H1 (cell line): ENCODE data around the gene TBRG4. TPM values are rescaled to one million over a fixed set of nuclear protein-coding genes. Genes with fewer than 3 reads are reported as not detected.

Experiments
- CTCF ChIA-PET: fragments of 300-600 bp; sonication (Branson Sonifier 250); formaldehyde crosslinking; loops from one replicate; lab custom pipeline; 2021; ENCODE audit not compliant: partially characterized antibody; lab: Charles Lee
- POLR2A ChIA-PET: fragments of 300-600 bp; sonication (Branson Sonifier 250); formaldehyde crosslinking; loops from one replicate; lab custom pipeline; 2021; ENCODE audit warnings: inconsistent platforms; ENCODE audit not compliant: partially characterized antibody; lab: Charles Lee
- DNase-seq, 2 experiments: peaks; one replicate each; pipeline versions ENCODE4 v3.0.0 to v3.0.0-alpha.2; 2010 to 2022; ENCODE audit warnings: low spot score in 2 of 2, low read depth in 1 of 2, mixed read lengths in 1 of 2
- FAIRE-seq: peaks from 2 replicates; lab custom pipeline; 2011; peaks lifted over from hg19 to GRCh38; lab: Jason Lieb, UNC
- H2AFZ ChIP-seq: 2 replicates; pipeline ENCODE4 v1.8.1; 2012; ENCODE audit warnings: low read length, inconsistent platforms
- H2AK5ac ChIP-seq: 2 replicates; pipeline ENCODE4 v1.6.1; 2013; ENCODE audit warnings: low read depth, low read length
- H2BK120ac ChIP-seq: replicated peaks from 2 replicates; pipeline ENCODE3; 2013; ENCODE audit warnings: low read depth, low read length, inconsistent platforms
- H2BK12ac ChIP-seq: 2 replicates; pipeline ENCODE4 v1.6.1; 2013; ENCODE audit warnings: low read depth, low read length
- H2BK15ac ChIP-seq: 2 replicates; pipeline ENCODE4 v1.6.1; 2013; ENCODE audit warnings: low read length
- H2BK20ac ChIP-seq: 2 replicates; pipeline ENCODE4 v1.6.1; 2013; ENCODE audit warnings: low read length
- H2BK5ac ChIP-seq: 2 replicates; pipeline ENCODE4 v1.6.1; 2013; ENCODE audit warnings: low read depth, low read length
- H3K14ac ChIP-seq: 2 replicates; pipeline ENCODE4 v1.6.1; 2013; ENCODE audit warnings: inconsistent platforms; ENCODE audit not compliant: insufficient read length
- H3K18ac ChIP-seq: 2 replicates; pipeline ENCODE4 v1.6.1; 2013; ENCODE audit warnings: low read length; ENCODE audit errors: extremely low read depth
- H3K23ac ChIP-seq: 2 replicates; pipeline ENCODE4 v1.6.1; 2013; ENCODE audit warnings: inconsistent platforms; ENCODE audit not compliant: insufficient read length
- H3K23me2 ChIP-seq: 2 replicates; pipeline ENCODE4 v1.6.1; 2013; ENCODE audit warnings: low read depth, low read length
- H3K27ac ChIP-seq: 2 replicates; pipeline ENCODE4 v1.6.1; 2011; ENCODE audit warnings: low read depth, low read length, inconsistent platforms
- H3K27me3 ChIP-seq, 4 experiments: replicated peaks in 1 of 4; 1 replicate in 1 of 4; 2 replicates in 3 of 4; pipeline versions ENCODE4 v1.6.1 to v1.8.1; 2011 to 2013; ENCODE audit warnings: low read length in 3 of 4, mild to moderate bottlenecking in 3 of 4, inconsistent platforms in 2 of 4, mixed read lengths in 2 of 4, moderate library complexity in 1 of 4; ENCODE audit not compliant: control insufficient read depth in 3 of 4, insufficient read depth in 3 of 4; ENCODE audit errors: extremely low read depth in 1 of 4
- H3K36me3 ChIP-seq, 4 experiments: 2 replicates each; pipeline versions ENCODE4 v1.6.1 to v1.8.1; 2011 to 2013; ENCODE audit warnings: mild to moderate bottlenecking in 4 of 4, low read length in 3 of 4, moderate library complexity in 2 of 4, control low read depth in 1 of 4, inconsistent platforms in 1 of 4; ENCODE audit not compliant: insufficient read depth in 4 of 4, control insufficient read depth in 2 of 4
- H3K4ac ChIP-seq: replicated peaks from 2 replicates; pipeline ENCODE3; 2013; ENCODE audit warnings: low read length, low read depth, mixed read lengths, inconsistent platforms; ENCODE audit not compliant: insufficient read length
- H3K4me1 ChIP-seq, 4 experiments: replicated peaks in 1 of 4; 1 replicate in 1 of 4; 2 replicates in 3 of 4; pipeline versions ENCODE4 v1.6.1 to v1.8.1; 2011 to 2013; ENCODE audit warnings: low read length in 3 of 4, inconsistent platforms in 2 of 4, mixed read lengths in 1 of 4; ENCODE audit not compliant: insufficient read depth in 4 of 4, control insufficient read depth in 3 of 4
- H3K4me2 ChIP-seq, 2 experiments: 2 replicates each; pipeline versions ENCODE4 v1.6.1 to v1.8.1; 2011 to 2013; ENCODE audit warnings: low read depth in 2 of 2, low read length in 2 of 2, control low read depth in 1 of 2, inconsistent platforms in 1 of 2, mild to moderate bottlenecking in 1 of 2; ENCODE audit not compliant: insufficient read depth in 1 of 2
- H3K4me3 ChIP-seq, 4 experiments: fragments of 200-600, 300-600 bp in 1 of 4; sonication (generic), shearing (Covaris generic), sonication (Bioruptor Twin) in 1 of 4; 2 replicates each; pipeline versions ENCODE4 v1.5.1 to v1.8.1; 2011 to 2016; ENCODE audit warnings: low read length in 4 of 4, low read depth in 3 of 4, control low read depth in 2 of 4, inconsistent platforms in 2 of 4, mild to moderate bottlenecking in 2 of 4, mixed read lengths in 1 of 4, moderate library complexity in 1 of 4; ENCODE audit not compliant: insufficient read depth in 2 of 4; ENCODE audit errors: extremely low read depth in 1 of 4
- H3K56ac ChIP-seq: replicated peaks from 2 replicates; pipeline ENCODE3; 2013; ENCODE audit warnings: low read depth, mild to moderate bottlenecking, mixed read lengths, low read length, inconsistent platforms; ENCODE audit not compliant: insufficient read length
- H3K79me1 ChIP-seq: 2 replicates; pipeline ENCODE4 v1.6.1; 2013; ENCODE audit warnings: low read depth, low read length, control low read depth
- H3K79me2 ChIP-seq, 2 experiments: 2 replicates each; pipeline versions ENCODE4 v1.6.1 to v1.8.1; 2012 to 2013; ENCODE audit warnings: low read length in 2 of 2, mild to moderate bottlenecking in 2 of 2, inconsistent platforms in 1 of 2; ENCODE audit not compliant: insufficient read depth in 2 of 2, control insufficient read depth in 1 of 2
- H3K9ac ChIP-seq, 4 experiments: replicated peaks in 1 of 4; 1 replicate in 1 of 4; 2 replicates in 3 of 4; pipeline versions ENCODE4 v1.6.1 to v1.8.1; 2011 to 2013; ENCODE audit warnings: low read depth in 3 of 4, low read length in 3 of 4, control low read depth in 2 of 4, mild to moderate bottlenecking in 2 of 4, moderate library complexity in 2 of 4, inconsistent platforms in 1 of 4; ENCODE audit errors: extremely low read depth in 1 of 4
- H3K9me3 ChIP-seq, 2 experiments: 2 replicates each; pipeline versions ENCODE4 v1.6.1 to v1.8.1; 2012 to 2013; ENCODE audit warnings: mild to moderate bottlenecking in 2 of 2, moderate library complexity in 2 of 2, control low read depth in 1 of 2, inconsistent platforms in 1 of 2, low read depth in 1 of 2, low read length in 1 of 2, mixed read lengths in 1 of 2; ENCODE audit not compliant: insufficient read depth in 2 of 2
- H4K20me1 ChIP-seq, 2 experiments: replicated peaks in 1 of 2; 2 replicates each; pipeline versions ENCODE3 to v1.8.1; 2011 to 2013; ENCODE audit warnings: inconsistent platforms in 2 of 2, low read length in 2 of 2, mild to moderate bottlenecking in 1 of 2; ENCODE audit not compliant: insufficient read depth in 2 of 2, control insufficient read depth in 1 of 2
- H4K5ac ChIP-seq: 2 replicates; pipeline ENCODE4 v1.6.1; 2013; ENCODE audit warnings: low read length, low read depth, mixed read lengths, inconsistent platforms; ENCODE audit not compliant: insufficient read length
- H4K8ac ChIP-seq: 2 replicates; pipeline ENCODE4 v1.8.0; 2013; ENCODE audit warnings: mild to moderate bottlenecking, moderate library complexity, low read length, inconsistent platforms; ENCODE audit not compliant: insufficient read depth; ENCODE audit errors: extremely low read depth
- H4K91ac ChIP-seq: replicated peaks from 2 replicates; pipeline ENCODE3; 2013; ENCODE audit warnings: low read length, mixed read lengths, inconsistent platforms; ENCODE audit not compliant: insufficient read length
- CHD1 ChIP-seq: IDR thresholded peaks from 2 replicates; pipeline ENCODE4 v1.6.1; 2012; ENCODE audit warnings: low read depth, low read length, improper control_type of control experiment
- GTF2F1 ChIP-seq: IDR thresholded peaks from 2 replicates; pipeline ENCODE4 v1.6.1; 2012; ENCODE audit warnings: low read depth, low read length, improper control_type of control experiment, borderline replicate concordance
- PHF8 ChIP-seq: fragments of 200-600 bp; sonication (generic); conservative IDR thresholded peaks from 2 replicates; pipeline ENCODE4 v1.7.1; 2012; ENCODE audit warnings: low read depth, mild to moderate bottlenecking, inconsistent platforms, low read length, moderate library complexity
- POLR2A ChIP-seq, 2 experiments: IDR thresholded peaks; 1 replicate in 1 of 2; 2 replicates in 1 of 2; pipeline ENCODE4 v1.6.1; 2011; ENCODE audit warnings: low read depth in 2 of 2, low read length in 2 of 2, mild to moderate bottlenecking in 2 of 2; ENCODE audit errors: control extremely low read depth in 1 of 2
- RNF2 ChIP-seq: fragments of 200-900, 300-1000 bp; sonication (generic); IDR thresholded peaks from 2 replicates; pipeline ENCODE4 v1.7.1; 2016; ENCODE audit warnings: borderline replicate concordance, low read depth, mild to moderate bottlenecking, antibody characterized with exemption, low read length; ENCODE audit not compliant: poor library complexity, severe bottlenecking; ENCODE audit errors: missing control alignments
- WGBS, 2 experiments: shearing (Covaris generic) in 1 of 2; methylation state at CpG; one replicate each; pipeline versions ENCODE4 v1.1.6 to v1.1.7; 2013 to 2015; ENCODE audit warnings: low lambda C conversion rate in 2 of 2, mixed read lengths in 2 of 2, inconsistent platforms in 1 of 2, low coverage in 1 of 2, missing lambda C conversion rate in 1 of 2; ENCODE audit not compliant: insufficient replicate concordance in 2 of 2, insufficient coverage in 1 of 2, insufficient read length in 1 of 2; ENCODE audit errors: extremely low coverage in 1 of 2, missing lambda C conversion rate in 1 of 2; 5-methylcytosine and 5-hydroxymethylcytosine counted together
- polyA plus RNA-seq, 7 experiments: library from polyadenylated mRNA; depleted of rRNA in 3 of 7; stranded (reverse) in 5 of 7; unstranded in 2 of 7; fragments of >200 nt in 5 of 7; fragments of 200-250 nt in 2 of 7; gene quantifications; 1 replicate in 5 of 7; 2 replicates in 1 of 7; 4 replicates in 1 of 7; pipeline versions ENCODE4 v1.2.1 to v1.2.3, GENCODE V29; 2011 to 2013; ENCODE audit warnings: missing spikeins in 2 of 7, mixed read lengths in 2 of 7
- total RNA-seq: library from RNA; stranded (reverse); fragmentation: NEBNext Ultra II Directional; extraction: Animal tissue kit (Norgen Biotek cat#: 25700); gene quantifications from 2 replicates; pipeline ENCODE4 v1.2.1, GENCODE V29; 2021

Gene TBRG4
- total and polyA plus RNA-seq, 2 of the 8 experiments (the other 6 are each of a cell fraction or from before 2014, with no cell fraction given), result 110 to 137 TPM

GRCh38 chr7:45151131-45151684, 39.7 kb upstream of the TBRG4 start:
- H3K18ac ChIP-seq, result no peak overlapping the region
- no peak overlapping the region for H4K8ac ChIP-seq
- H3K79me1 ChIP-seq, result no peaks in the 10 kb centered on the region
- H2BK15ac ChIP-seq, result no peak overlapping the region
- H3K4me1 ChIP-seq, result no peaks in the 10 kb centered on the region; a peak in 2 of 7 replicates
- no peak overlapping the region for H3K23ac ChIP-seq
- WGBS, 2 experiments, result 85% methylated on average over 9 of the region's 9 CpGs; no CpG with 5 or more reads in 1 of the 2 experiments
- no peak overlapping the region for H2BK5ac ChIP-seq
- H2BK120ac ChIP-seq, result no peak overlapping the region
- H2BK20ac ChIP-seq, result no peak overlapping the region
- H3K27ac ChIP-seq, result no peak overlapping the region
- no peaks in the 10 kb centered on the region for H3K79me2 ChIP-seq
- H3K9me3 ChIP-seq, result no peaks in the 10 kb centered on the region
- H3K36me3 ChIP-seq, result no peaks in the 10 kb centered on the region
- H3K14ac ChIP-seq, result no peak overlapping the region
- no peak overlapping the region for H3K9ac ChIP-seq
- H4K91ac ChIP-seq, result no peak overlapping the region
- no peak overlapping the region for H4K5ac ChIP-seq
- H4K20me1 ChIP-seq, result peaks cover 0 to 3% of the 10 kb centered on the region in 2 experiments
- H2BK12ac ChIP-seq, result no peak overlapping the region
- no peak for TF ChIP-seq PHF8
- no peak for TF ChIP-seq CHD1
- TF ChIP-seq RNF2, result no peak
- no peak for TF ChIP-seq POLR2A (IDR thresholded peaks at IDR 0.05; ENCODE audit: control extremely low read depth in 1 of 2, low read depth in 2 of 2, low read length in 2 of 2)
- TF ChIP-seq GTF2F1, result no peak
- TF ChIP-seq, all 59 proteins: peak for 0
- Histone ChIP-seq H2AFZ (no peak overlapping the region), H3K4me3 (no peak overlapping the region), H3K4ac (no peak overlapping the region), H2AK5ac (no peak overlapping the region), H3K4me2 (no peak overlapping the region), H3K27me3 (no peaks in the 10 kb centered on the region), H3K56ac (no peak overlapping the region), H3K23me2 (no peaks in the 10 kb centered on the region)
- DNase-seq (no peak), FAIRE-seq (no peak)
- ChIA-PET POLR2A (interaction anchor here (0.9 kb wide), 1 partner anchor 39 kb away, joined by 3 read pairs; the partner anchor contains the start of gene TBRG4), CTCF (interaction anchor here (1.0 to 1.9 kb wide), 6 partner anchors 64 to 120 kb away, joined by 3 to 7 read pairs (median 3); no protein-coding TSS in a partner anchor)
